Measurements from ENCODE around the gene PYROXD2.
A peak's percentile ranks its signal among the peaks of the same experiment; 100 is the strongest.

PYROXD2 gene

DNA sequence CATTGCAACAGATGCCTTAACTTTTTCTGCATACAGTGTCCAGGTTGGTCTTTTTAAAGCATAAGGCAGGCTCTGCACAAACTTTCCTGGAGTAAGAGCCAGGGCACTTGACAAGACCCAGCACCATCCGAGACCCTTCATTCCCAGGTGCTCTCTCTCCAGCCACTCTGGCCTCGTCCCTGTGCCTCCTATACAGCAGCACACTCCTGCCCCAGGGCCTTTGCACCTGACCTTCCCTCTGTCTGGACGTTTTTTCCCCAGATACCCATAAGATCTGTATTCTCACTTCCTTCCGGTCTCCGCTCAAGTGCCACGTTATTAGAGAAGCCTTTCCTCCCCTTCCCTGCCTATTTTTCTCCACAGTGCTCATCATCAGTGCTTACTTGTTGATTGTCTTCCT lies 25.6 kb downstream of the PYROXD2 start:
- WGBS, 2 donors (ENCODE audit: extremely low coverage in 2 of 2, insufficient read length in 2 of 2, insufficient replicate concordance in 1 of 2): no CpG with 5 or more reads among the region's 6 CpGs
- Histone ChIP-seq H3K27me3 (ENCODE audit: control insufficient read depth in 3 of 3, insufficient read depth in 3 of 3, low read depth in 1 of 3, low read length in 3 of 3) (no peaks in the 10 kb centered on the region), H3K36me3 (replicated peaks in 1 of 2; ENCODE audit: control insufficient read depth in 2 of 2, insufficient read depth in 2 of 2, low read length in 2 of 2) (no peaks in the 10 kb centered on the region)

DNA sequence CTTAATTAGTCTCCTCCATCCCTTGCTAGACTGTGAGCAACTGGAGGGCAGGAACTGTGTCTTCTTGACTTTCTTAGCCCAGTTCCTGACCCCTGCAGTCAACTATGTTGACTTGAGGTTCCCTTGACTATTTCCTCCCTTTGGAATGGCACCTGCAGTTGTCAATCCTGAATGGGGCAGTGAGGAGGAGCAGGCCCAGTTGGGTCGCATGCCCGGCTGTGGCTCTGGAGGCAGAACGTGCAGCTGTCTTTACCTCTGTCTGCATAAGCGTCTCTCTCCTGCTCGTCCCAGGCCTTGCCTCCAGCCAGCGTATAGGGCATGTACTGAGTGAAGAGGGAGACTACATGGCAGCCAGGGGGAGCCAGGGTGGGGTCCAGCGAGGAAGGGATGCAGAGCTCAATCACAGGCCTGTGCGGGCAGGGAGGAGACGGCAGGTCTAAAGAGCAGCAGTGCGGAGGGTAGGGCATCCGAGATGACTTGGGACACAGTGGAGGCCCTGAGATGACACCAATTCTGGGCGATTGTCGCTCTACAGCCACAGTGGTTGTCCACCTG lies 26.8 kb downstream of the PYROXD2 start:
- H3K14ac ChIP-seq (ENCODE audit: low read length): no peak overlapping the region
- H4K91ac ChIP-seq (ENCODE audit: low read depth, low read length, poor library complexity): no peak overlapping the region
- no CpG with 5 or more reads among the region's 13 CpGs for WGBS, 2 donors (ENCODE audit: extremely low coverage in 2 of 2, insufficient read length in 2 of 2, insufficient replicate concordance in 1 of 2)
- peak overlapping the region; percentile 1 for H3K23ac ChIP-seq (ENCODE audit: low read depth, low read length, poor library complexity)
- no peak overlapping the region for H2AFZ ChIP-seq (ENCODE audit: low read length)
- H3K9me3 ChIP-seq (replicated peaks in 1 of 2; ENCODE audit: control insufficient read depth in 2 of 2, insufficient read depth in 1 of 2, low read depth in 1 of 2, low read length in 2 of 2): no peaks in the 10 kb centered on the region
- no peak overlapping the region for H2AK5ac ChIP-seq (ENCODE audit: low read depth, low read length)
- no peak overlapping the region for H3K27ac ChIP-seq (replicated peaks; ENCODE audit: low read length)
- no peaks in the 10 kb centered on the region for H3K27me3 ChIP-seq (ENCODE audit: control insufficient read depth in 3 of 3, insufficient read depth in 3 of 3, low read depth in 1 of 3, low read length in 3 of 3)
- H3K36me3 ChIP-seq (replicated peaks in 1 of 2; ENCODE audit: control insufficient read depth in 2 of 2, insufficient read depth in 2 of 2, low read length in 2 of 2): no peaks in the 10 kb centered on the region
- no peak overlapping the region for H4K8ac ChIP-seq (ENCODE audit: low read depth, low read length)
- DNase-seq (ENCODE audit: low spot score): no peak
- no peaks in the 10 kb centered on the region for H3K79me1 ChIP-seq (ENCODE audit: low read depth, low read length)
- no peak overlapping the region for H3K4me2 ChIP-seq (ENCODE audit: insufficient read depth, low read length, poor library complexity, severe bottlenecking)
- H2BK120ac ChIP-seq (ENCODE audit: low read depth, low read length): no peak overlapping the region
- no peak overlapping the region for H2BK15ac ChIP-seq (ENCODE audit: low read length)
- H3K9ac ChIP-seq (ENCODE audit: low read depth, low read length, poor library complexity): no peak overlapping the region
- peak overlapping the region; percentile 48 for H3K18ac ChIP-seq (ENCODE audit: low read length)
- H3K4me1 ChIP-seq (ENCODE audit: control insufficient read depth in 2 of 2, insufficient read depth in 1 of 2, low read depth in 1 of 2, low read length in 2 of 2): no peaks in the 10 kb centered on the region
- no peak overlapping the region for H3K4me3 ChIP-seq (ENCODE audit: low read length in 2 of 2)
- H2BK5ac ChIP-seq (ENCODE audit: low read length): no peak overlapping the region
- H3K4ac ChIP-seq (ENCODE audit: low read length): peak overlapping the region; percentile 40
- no peak overlapping the region for H2BK12ac ChIP-seq (ENCODE audit: low read length)

More for the DNA sequence above, 25.6 kb downstream of the PYROXD2 start:
- no peaks in the 10 kb centered on the region for H3K79me1 ChIP-seq (ENCODE audit: low read depth, low read length)
- no peak overlapping the region for H3K4ac ChIP-seq (ENCODE audit: low read length)
- H3K9ac ChIP-seq (ENCODE audit: low read depth, low read length, poor library complexity): no peak overlapping the region
- no peak overlapping the region for H2BK5ac ChIP-seq (ENCODE audit: low read length)
- H2BK15ac ChIP-seq (ENCODE audit: low read length): no peak overlapping the region
- H3K14ac ChIP-seq (ENCODE audit: low read length): no peak overlapping the region
- no peak overlapping the region for H3K27ac ChIP-seq (replicated peaks; ENCODE audit: low read length)
- H3K9me3 ChIP-seq (replicated peaks in 1 of 2; ENCODE audit: control insufficient read depth in 2 of 2, insufficient read depth in 1 of 2, low read depth in 1 of 2, low read length in 2 of 2): no peaks in the 10 kb centered on the region
- no peak overlapping the region for H4K91ac ChIP-seq (ENCODE audit: low read depth, low read length, poor library complexity)
- no peaks in the 10 kb centered on the region for H3K4me1 ChIP-seq (ENCODE audit: control insufficient read depth in 2 of 2, insufficient read depth in 1 of 2, low read depth in 1 of 2, low read length in 2 of 2)
- no peak overlapping the region for H2BK12ac ChIP-seq (ENCODE audit: low read length)
- H3K18ac ChIP-seq (ENCODE audit: low read length): no peak overlapping the region
- no peak overlapping the region for H2AFZ ChIP-seq (ENCODE audit: low read length)
- H2AK5ac ChIP-seq (ENCODE audit: low read depth, low read length): no peak overlapping the region
- H2BK120ac ChIP-seq (ENCODE audit: low read depth, low read length): no peak overlapping the region
- no peak overlapping the region for H3K23ac ChIP-seq (ENCODE audit: low read depth, low read length, poor library complexity)
- peak overlapping the region in 1 of 2 donors; percentile 24 for H3K4me3 ChIP-seq (ENCODE audit: low read length in 2 of 2)
- no peak for DNase-seq (ENCODE audit: low spot score)
- no peak overlapping the region for H3K4me2 ChIP-seq (ENCODE audit: insufficient read depth, low read length, poor library complexity, severe bottlenecking)
- H4K8ac ChIP-seq (ENCODE audit: low read depth, low read length): no peak overlapping the region

DNA sequence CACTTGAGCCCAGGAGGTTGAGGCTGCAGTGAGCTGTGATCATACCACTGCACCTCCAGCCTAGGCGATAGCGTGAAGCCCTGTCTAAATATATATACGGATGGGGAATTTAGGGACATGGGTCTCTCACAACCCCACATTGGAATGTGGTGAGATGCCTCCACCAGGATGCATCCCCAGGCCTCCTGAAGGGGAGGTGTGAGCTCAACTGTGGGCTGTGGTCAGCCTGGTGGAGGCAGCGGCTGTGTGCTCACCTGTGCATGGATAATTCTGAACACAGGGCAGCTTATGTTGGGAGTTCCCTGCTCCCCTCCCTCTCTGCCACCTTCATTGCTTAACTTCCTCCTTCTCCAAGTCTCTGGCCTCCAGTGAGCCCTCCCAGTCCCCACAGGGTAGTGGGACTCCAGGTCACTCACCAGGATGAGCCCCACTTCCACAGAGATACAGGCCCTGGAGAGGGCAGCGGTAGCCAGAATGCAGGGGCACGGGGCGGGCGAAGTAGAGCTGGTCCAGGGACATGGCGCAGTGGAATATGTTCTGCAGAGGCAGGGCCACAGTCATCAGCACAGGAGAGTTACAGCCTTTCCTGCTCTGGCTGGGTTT lies 30.4 kb downstream of the PYROXD2 start:
- H3K23ac ChIP-seq (ENCODE audit: low read depth, low read length, poor library complexity): no peak overlapping the region

DNA sequence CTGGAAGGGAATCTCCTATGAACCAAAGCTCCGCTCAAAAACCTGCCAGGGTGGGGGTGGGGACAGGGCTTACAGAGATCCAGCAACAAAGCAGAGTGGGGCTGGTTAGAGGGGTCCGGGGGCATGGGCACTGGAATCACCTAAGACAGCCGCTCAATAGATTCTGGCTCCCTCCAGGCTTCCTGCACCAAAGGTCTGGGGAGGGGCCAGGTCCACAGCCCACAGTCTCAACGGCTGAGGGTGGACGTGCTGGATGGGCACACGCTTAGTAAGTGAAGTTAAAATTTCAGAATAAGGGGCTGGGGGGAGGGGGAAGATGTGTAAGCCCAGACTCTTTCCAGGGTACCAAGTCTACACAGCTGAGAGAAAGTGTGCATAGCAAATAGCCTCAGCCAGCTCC lies 31.1 kb downstream of the PYROXD2 start:
- no peak overlapping the region for H3K9ac ChIP-seq (ENCODE audit: low read depth, low read length, poor library complexity)
- no peak overlapping the region for H2AFZ ChIP-seq (ENCODE audit: low read length)
- no peaks in the 10 kb centered on the region for H3K4me1 ChIP-seq (ENCODE audit: control insufficient read depth in 2 of 2, insufficient read depth in 1 of 2, low read depth in 1 of 2, low read length in 2 of 2)
- peak overlapping the region; percentile 62 for H3K18ac ChIP-seq (ENCODE audit: low read length)
- no peak overlapping the region for H2AK5ac ChIP-seq (ENCODE audit: low read depth, low read length)
- no peak overlapping the region for H2BK15ac ChIP-seq (ENCODE audit: low read length)
- no peak overlapping the region for H4K8ac ChIP-seq (ENCODE audit: low read depth, low read length)
- no peaks in the 10 kb centered on the region for H3K79me1 ChIP-seq (ENCODE audit: low read depth, low read length)
- no CpG with 5 or more reads among the region's 6 CpGs for WGBS, 2 donors (ENCODE audit: extremely low coverage in 2 of 2, insufficient read length in 2 of 2, insufficient replicate concordance in 1 of 2)
- H3K23ac ChIP-seq (ENCODE audit: low read depth, low read length, poor library complexity): no peak overlapping the region
- no peak for DNase-seq (ENCODE audit: low spot score)
- H3K27ac ChIP-seq (replicated peaks; ENCODE audit: low read length): no peak overlapping the region
- no peaks in the 10 kb centered on the region for H3K36me3 ChIP-seq (replicated peaks in 1 of 2; ENCODE audit: control insufficient read depth in 2 of 2, insufficient read depth in 2 of 2, low read length in 2 of 2)
- no peak overlapping the region for H2BK5ac ChIP-seq (ENCODE audit: low read length)
- no peaks in the 10 kb centered on the region for H3K9me3 ChIP-seq (replicated peaks in 1 of 2; ENCODE audit: control insufficient read depth in 2 of 2, insufficient read depth in 1 of 2, low read depth in 1 of 2, low read length in 2 of 2)
- H4K91ac ChIP-seq (ENCODE audit: low read depth, low read length, poor library complexity): no peak overlapping the region
- no peak overlapping the region for H3K4me3 ChIP-seq (ENCODE audit: low read length in 2 of 2)
- H3K4me2 ChIP-seq (ENCODE audit: insufficient read depth, low read length, poor library complexity, severe bottlenecking): no peak overlapping the region
- H3K14ac ChIP-seq (ENCODE audit: low read length): no peak overlapping the region
- H3K27me3 ChIP-seq (ENCODE audit: control insufficient read depth in 3 of 3, insufficient read depth in 3 of 3, low read depth in 1 of 3, low read length in 3 of 3): no peaks in the 10 kb centered on the region
- H2BK12ac ChIP-seq (ENCODE audit: low read length): no peak overlapping the region
- H2BK120ac ChIP-seq (ENCODE audit: low read depth, low read length): no peak overlapping the region
- H3K4ac ChIP-seq (ENCODE audit: low read length): no peak overlapping the region

More for the DNA sequence above, 30.4 kb downstream of the PYROXD2 start:
- Histone ChIP-seq H3K4me2 (ENCODE audit: insufficient read depth, low read length, poor library complexity, severe bottlenecking) (no peak overlapping the region), H4K8ac (ENCODE audit: low read depth, low read length) (no peak overlapping the region), H2BK5ac (ENCODE audit: low read length) (no peak overlapping the region), H3K4ac (ENCODE audit: low read length) (no peak overlapping the region), H3K9ac (ENCODE audit: low read depth, low read length, poor library complexity) (peak overlapping the region; percentile 12), H3K9me3 (replicated peaks in 1 of 2; ENCODE audit: control insufficient read depth in 2 of 2, insufficient read depth in 1 of 2, low read depth in 1 of 2, low read length in 2 of 2) (no peaks in the 10 kb centered on the region), H3K4me1 (ENCODE audit: control insufficient read depth in 2 of 2, insufficient read depth in 1 of 2, low read depth in 1 of 2, low read length in 2 of 2) (no peaks in the 10 kb centered on the region), H3K14ac (ENCODE audit: low read length) (no peak overlapping the region), H2BK120ac (ENCODE audit: low read depth, low read length) (no peak overlapping the region), H2AFZ (ENCODE audit: low read length) (no peak overlapping the region), H3K36me3 (replicated peaks in 1 of 2; ENCODE audit: control insufficient read depth in 2 of 2, insufficient read depth in 2 of 2, low read length in 2 of 2) (no peaks in the 10 kb centered on the region), H3K79me1 (ENCODE audit: low read depth, low read length) (no peaks in the 10 kb centered on the region), H2BK15ac (ENCODE audit: low read length) (no peak overlapping the region), H4K91ac (ENCODE audit: low read depth, low read length, poor library complexity) (no peak overlapping the region), H2BK12ac (ENCODE audit: low read length) (no peak overlapping the region), H3K18ac (ENCODE audit: low read length) (no peak overlapping the region), H2AK5ac (ENCODE audit: low read depth, low read length) (no peak overlapping the region), H3K27me3 (ENCODE audit: control insufficient read depth in 3 of 3, insufficient read depth in 3 of 3, low read depth in 1 of 3, low read length in 3 of 3) (no peaks in the 10 kb centered on the region), H3K4me3 (ENCODE audit: low read length in 2 of 2) (no peak overlapping the region), H3K27ac (replicated peaks; ENCODE audit: low read length) (no peak overlapping the region)
- no peak for DNase-seq (ENCODE audit: low spot score)
- no CpG with 5 or more reads among the region's 9 CpGs for whole genome bisulfite sequencing, 2 donors (ENCODE audit: extremely low coverage in 2 of 2, insufficient read length in 2 of 2, insufficient replicate concordance in 1 of 2)

All from neuronal stem cell (in vitro differentiated cells).